D721Med (cell line): Measurements from ENCODE around the gene SUPT4H1.

Experiments used
- DNase-seq: peaks from one replicate; pipeline ENCODE4 v3.0.0; 2011; ENCODE audit warnings: low spot score; ENCODE audit not compliant: insufficient read length
- FAIRE-seq: peaks from 2 replicates; lab custom pipeline; 2011; peaks lifted over from hg19 to GRCh38; lab: Jason Lieb, UNC
- CTCF ChIP-seq: IDR thresholded peaks from 2 replicates; pipeline ENCODE4 v1.5.1; 2012; ENCODE audit warnings: mild to moderate bottlenecking, control low read depth; ENCODE audit not compliant: insufficient read depth; ENCODE audit errors: missing control alignments

The SUPT4H1 gene

DNA sequence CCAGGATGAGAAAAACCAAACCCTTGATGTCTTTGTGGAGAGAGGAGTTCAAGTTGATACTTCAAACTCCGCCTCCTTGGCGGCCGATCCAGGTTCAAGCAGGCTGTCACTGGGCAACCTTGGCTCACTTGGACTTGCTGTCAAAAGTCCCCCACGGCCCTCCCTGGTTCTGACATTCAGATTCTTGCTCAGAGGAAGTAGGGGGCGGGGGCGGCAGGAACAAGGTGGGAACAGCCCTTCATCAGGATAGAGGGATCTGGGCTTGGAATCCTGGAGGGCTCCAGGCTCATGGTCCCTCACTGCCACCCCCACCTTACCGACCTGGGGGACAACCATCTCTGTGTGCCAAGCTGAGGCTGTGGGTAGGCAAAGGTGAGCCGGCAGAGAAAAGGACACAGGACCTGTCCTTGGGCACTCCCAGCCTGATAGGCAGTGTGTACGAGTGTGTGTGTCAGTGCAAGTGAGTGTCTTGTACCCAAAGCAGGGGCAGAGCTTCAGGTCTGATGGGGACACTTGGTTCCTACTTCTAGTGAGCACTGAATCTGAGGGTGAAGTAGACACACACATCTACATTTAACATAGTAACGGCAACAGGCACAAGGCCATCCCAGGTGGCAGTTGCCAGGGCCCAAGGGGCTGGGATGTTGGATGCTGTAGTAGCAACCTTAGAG is 16.8 kb downstream of the SUPT4H1 start:
- DNase-seq (peak; percentile 10), FAIRE-seq (no peak)
- no peak for TF ChIP-seq CTCF

DNA sequence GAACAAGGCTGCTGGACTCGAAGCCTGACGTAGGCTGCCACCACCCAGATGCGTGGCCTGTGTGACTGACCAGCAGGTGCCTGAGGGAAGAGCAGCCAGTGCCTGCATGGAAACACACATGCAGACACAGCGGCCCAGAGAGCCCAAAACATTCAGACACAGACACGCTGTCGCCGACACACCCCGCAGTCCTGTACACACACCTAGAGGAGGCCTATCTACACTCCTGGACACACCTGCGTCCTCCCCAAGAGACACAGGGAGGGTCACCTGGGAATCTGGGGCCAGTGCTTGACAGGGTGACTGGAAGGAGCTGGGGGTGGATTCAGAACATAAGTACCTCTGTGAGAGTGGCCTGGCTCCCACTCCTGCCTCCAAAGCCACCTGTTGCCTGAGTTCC is 17.3 kb downstream of the SUPT4H1 start:
- FAIRE-seq (no peak), DNase-seq (no peak)
- TF ChIP-seq CTCF: no peak

- peak; percentile 10 for DNase-seq
- TF ChIP-seq CTCF: no peak
- no peak for FAIRE-seq
Measured at GRCh38 chr17:58334256-58334655, 17.7 kb downstream of the SUPT4H1 start.

DNA sequence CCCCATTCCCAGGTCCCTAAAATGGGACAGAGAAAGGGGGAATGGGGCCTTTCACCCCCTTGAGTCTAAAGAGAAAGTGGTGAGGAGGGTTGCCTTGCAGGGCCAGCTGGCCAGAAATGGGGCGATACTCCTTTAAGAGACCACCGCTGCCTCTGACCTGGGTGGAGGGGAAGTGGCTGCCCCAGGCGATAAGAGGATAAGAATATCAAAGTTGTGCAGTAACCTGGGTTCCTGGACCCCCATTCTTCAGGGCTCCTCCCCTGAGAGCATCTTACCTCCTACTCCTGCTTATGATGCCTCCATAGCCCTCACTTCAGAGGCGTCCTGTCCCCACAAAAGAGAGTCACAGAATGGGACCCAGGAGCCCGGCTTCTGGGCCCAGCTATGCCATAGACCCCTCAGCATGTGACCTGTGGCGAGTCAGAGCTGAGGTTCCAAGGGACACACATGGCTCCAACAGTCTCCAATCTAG is 18.2 kb downstream of the SUPT4H1 start:
- FAIRE-seq (no peak), DNase-seq (no peak)
- TF ChIP-seq CTCF: no peak

DNA sequence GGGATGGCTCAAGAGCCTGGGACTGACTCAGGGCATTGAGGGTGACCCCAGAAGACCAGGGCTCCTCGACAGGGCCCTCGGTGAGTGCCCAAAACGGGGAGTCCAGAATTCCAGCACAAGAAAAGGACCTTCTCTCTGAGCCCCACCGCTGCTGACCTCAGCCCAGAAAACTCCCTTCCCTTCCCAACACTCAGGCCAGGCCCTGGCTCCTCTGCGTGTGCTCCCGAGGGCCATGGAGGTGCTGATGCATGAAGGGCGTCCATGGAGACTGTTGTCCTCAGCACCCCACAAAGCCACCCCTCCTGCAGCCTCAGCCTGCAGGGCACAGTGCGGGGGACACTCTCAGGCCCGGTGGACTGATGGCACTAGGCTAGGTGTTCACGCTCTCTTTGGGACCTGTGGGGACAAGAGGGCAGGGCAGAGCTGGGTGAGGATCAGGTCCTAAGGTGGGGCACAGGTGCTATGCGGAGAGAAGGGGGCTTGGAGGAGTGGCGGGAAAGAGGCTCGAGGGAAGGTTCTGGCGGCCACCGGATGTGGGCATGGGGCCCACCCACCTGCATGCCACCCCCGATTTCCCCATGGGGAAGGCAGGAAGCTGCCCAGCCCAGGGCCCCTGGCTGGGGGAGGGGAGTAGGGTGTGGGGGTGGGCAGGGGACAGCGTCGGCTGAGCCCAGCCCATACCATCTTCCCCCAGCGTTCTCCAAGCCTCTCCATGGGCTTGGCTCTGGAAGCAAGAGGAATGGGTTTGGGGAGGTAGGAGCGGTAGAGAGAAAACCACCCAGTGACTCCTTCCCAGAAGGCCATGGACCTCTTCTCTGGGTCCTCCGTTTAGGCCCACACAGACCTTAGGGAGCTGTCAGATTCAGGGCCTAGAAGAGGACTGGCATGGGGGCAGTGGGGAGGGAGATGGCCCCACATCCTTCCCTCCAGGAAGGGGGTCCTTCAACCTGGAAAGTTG is 18.9 kb downstream of the SUPT4H1 start:
- peak; percentile 18 for DNase-seq
- no peak for TF ChIP-seq CTCF
- FAIRE-seq: no peak

GRCh38 chr17:58331815-58332777 is 19.9 kb downstream of the SUPT4H1 start:
- no peak for TF ChIP-seq CTCF
- DNase-seq (peak; percentile 73), FAIRE-seq (no peak)
